Adrenal gland (tissue), 12 donors: ENCODE data around the gene NXPE1. TPM values are rescaled to one million over a fixed set of nuclear protein-coding genes. Genes with fewer than 3 reads are reported as not detected.

ENCODE experiments used
- DNase-seq, 7 donors: peaks; one replicate each; pipeline ENCODE4 v3.0.0-alpha.2; 2019 to 2020
- H3K27ac ChIP-seq, 5 donors: fragments of 200-600 bp; sonication (generic) in 4 of 5; 1 replicate in 3 of 5; 2 replicates in 2 of 5; pipeline versions ENCODE4 v1.5.1 to v1.8.0; 2016 to 2020; ENCODE audit warnings: mild to moderate bottlenecking in 1 of 5
- H3K27me3 ChIP-seq: fragments of 200-600 bp; 2 replicates; pipeline ENCODE4 v1.8.0; 2021
- H3K36me3 ChIP-seq, 2 donors: fragments of 200-600 bp; replicated peaks in 1 of 2; 1 replicate in 1 of 2; 2 replicates in 1 of 2; pipeline versions ENCODE4 v1.5.1 to v1.8.0; 2018 to 2022
- H3K4me1 ChIP-seq, 2 donors: fragments of 200-600 bp; replicated peaks in 1 of 2; 1 replicate in 1 of 2; 2 replicates in 1 of 2; pipeline versions ENCODE4 v1.5.1 to v1.8.0; 2018 to 2021
- H3K4me3 ChIP-seq, 4 donors: fragments of 200-600 bp; sonication (generic) in 3 of 4; one replicate each; pipeline ENCODE4 v1.5.1; 2016 to 2018
- H3K9me3 ChIP-seq, 3 donors: fragments of 200-600 bp; sonication (generic) in 1 of 3; replicated peaks in 1 of 3; 1 replicate in 2 of 3; 2 replicates in 1 of 3; pipeline versions ENCODE4 v1.5.1 to v1.8.0; 2016 to 2021
- CTCF ChIP-seq, 6 experiments: fragments of 450-650 bp in 4 of 6; fragments of 200-600 bp in 2 of 6; sonication (generic) in 1 of 6; IDR thresholded peaks; 1 replicate in 5 of 6; 2 replicates in 1 of 6; pipeline versions ENCODE4 v1.5.1 to v1.8.0; 2016 to 2021; ENCODE audit warnings: antibody characterized with exemption in 6 of 6, mild to moderate bottlenecking in 2 of 6, moderate library complexity in 1 of 6
- POLR2A ChIP-seq, 2 donors: fragments of 450-650 bp; IDR thresholded peaks; one replicate each; pipeline ENCODE4 v1.6.1; 2017; ENCODE audit warnings: antibody characterized with exemption in 2 of 2, mild to moderate bottlenecking in 2 of 2, moderate library complexity in 1 of 2
- WGBS, 4 donors: extraction: QIAGEN DNeasy Blood & Tissue Kit in 2 of 4; methylation state at CpG; one replicate each; pipeline versions ENCODE4 v1.1.5 to v1.1.7; 2013 to 2017; 5-methylcytosine and 5-hydroxymethylcytosine counted together
- intact Hi-C, 2 donors: fragments of 100-400 bp; cut with DNase I; formaldehyde crosslinking; loops; one replicate each; pipeline versions ENCODE4 v1.14.1 to v1.15.0; 2022 to 2023
- polyA plus RNA-seq, 3 donors: library from polyadenylated mRNA; stranded (reverse); fragments of 200-250 nt in 2 of 3; fragments of 350-450 nt in 1 of 3; fragmentation: Illumina TruSeq in 1 of 3; extraction: RNeasy Lipid Tissue Mini Kit (QIAGEN cat#74804) in 1 of 3; gene quantifications; one replicate each; pipeline ENCODE4 v1.2.3, GENCODE V29; 2013 to 2014
- small RNA-seq, 2 donors: library from RNA; depleted of rRNA; stranded (forward); fragments of <200 nt; gene quantifications; one replicate each; pipeline ENCODE3, GENCODE V24; 2016
- total RNA-seq, 9 donors: library from RNA; depleted of rRNA in 4 of 9; stranded (reverse); fragments of >200 nt in 4 of 9; fragments of 120-200 nt in 1 of 9; fragmentation: NEBNext Ultra II Directional in 1 of 9; extraction: Animal tissue kit (Norgen Biotek cat#: 25700) in 1 of 9; gene quantifications; one replicate each; pipeline versions ENCODE4 v1.1.0 to v1.2.4, GENCODE V29; 2013 to 2023
- donor health status: healthy with polysubstance abuse.
- donor health status: Bipolar disorder and iron deficiency.
- donor health status: DM: yes; HTN: yes; CAD: no.
- donor health status: DM: no; HTN: no; CAD: no.
- donor health status: DM: no; HTN: no; CAD: no.
- donor health status: DM: yes; HTN: yes; CAD: no.

The NXPE1 gene
- total and polyA plus RNA-seq, 12 donors = 0.15 TPM; not detected in 11

- no peak overlapping the region for H3K27ac ChIP-seq
- 95 to 100% (median 96%) methylated on average over 2 of the region's 2 CpGs for WGBS, 4 donors
- H3K36me3 ChIP-seq = no peaks in the 10 kb centered on the region
- intact Hi-C loops = no loop called here
- no peaks in the 10 kb centered on the region for H3K9me3 ChIP-seq
- no peaks in the 10 kb centered on the region for H3K27me3 ChIP-seq
- DNase-seq = no peak
- no peak overlapping the region for H3K4me3 ChIP-seq
- TF ChIP-seq CTCF (IDR thresholded peaks at IDR 0.05) (no peak), POLR2A (IDR thresholded peaks at IDR 0.05) (no peak)
- no peaks in the 10 kb centered on the region for H3K4me1 ChIP-seq
These were observed 87.0 kb downstream of the NXPE1 start for GRCh38 chr11:114472661-114473060.

Small RNA genes lying within 50 kb of the gene (small RNA-seq; reads per million reads assigned to genes)
- gene RF01210 = 0 reads per million in 2 donors

Other genes with a start within 250 kb of the NXPE1 start
- gene C11orf71, start 159.4 kb downstream of the NXPE1 start, total RNA-seq = 10 to 100 TPM in 8 of 9 donors, 1 to 10 TPM in 1; 8.2 to 19.4 (median 16.9) TPM
- 10 to 100 TPM; 14.2 to 17.3 (median 14.3) TPM for gene C11orf71, start 159.4 kb downstream of the NXPE1 start, polyA plus RNA-seq
- 10 to 100 TPM in 7 of 9 donors, 1 to 10 TPM in 2; 1.7 to 29.2 (median 19.2) TPM for gene RBM7, start 159.2 kb downstream of the NXPE1 start, total RNA-seq
- gene RBM7, start 159.2 kb downstream of the NXPE1 start, polyA plus RNA-seq = 10 to 100 TPM in 1 of 3 donors, 1 to 10 TPM in 2; 5.3 to 28.4 (median 7.2) TPM
- gene REXO2, start 120.4 kb downstream of the NXPE1 start, total RNA-seq = 100 to 1,000 TPM in 7 of 9 donors, 10 to 100 TPM in 2; 76.6 to 211 (median 107) TPM
- gene REXO2, start 120.4 kb downstream of the NXPE1 start, polyA plus RNA-seq = 100 to 1,000 TPM in 1 of 3 donors, 10 to 100 TPM in 2; 50.5 to 171 (median 77.4) TPM
- gene NXPE4, start 35.9 kb upstream of the NXPE1 start, total RNA-seq = not detected
- gene NXPE4, start 35.9 kb upstream of the NXPE1 start, polyA plus RNA-seq = not detected
- gene NXPE2, start 118.6 kb upstream of the NXPE1 start, total RNA-seq = under 1 TPM in 2 of 9 donors, not detected in 7; 0.14 to 0.28 TPM
- gene NXPE2, start 118.6 kb upstream of the NXPE1 start, polyA plus RNA-seq = not detected